ENCODE results near the gene COLQ.

Gene COLQ

GRCh38 chr3:15492847-15493360 lies 28.6 kb downstream of the COLQ start:
- Histone ChIP-seq H3K4me1 (peaks cover 0 to 9% (median 0%) of the 10 kb centered on the region in 4 donors), H3K9me3 (no peaks in the 10 kb centered on the region)

GRCh38 chr3:15491143-15491542 lies 30.4 kb downstream of the COLQ start:
- intact Hi-C loops (cut with DNase I; ENCODE audit: low total_unique reads), result no loop called here
- TF ChIP-seq CTCF (IDR thresholded peaks at IDR 0.05), result no peak
- no peak overlapping the region for H3K27ac ChIP-seq
- H3K4me1 ChIP-seq, result peaks cover 0 to 5% (median 0%) of the 10 kb centered on the region in 4 donors
- no peaks in the 10 kb centered on the region for H3K9me3 ChIP-seq
- H3K27me3 ChIP-seq, result no peaks in the 10 kb centered on the region
- peaks cover 11 to 19% (median 14%) of the 10 kb centered on the region in 3 donors for H3K36me3 ChIP-seq
- DNase-seq, result no peak
- no peak overlapping the region for H3K4me3 ChIP-seq

More at GRCh38 chr3:15492847-15493360, 28.6 kb downstream of the COLQ start:
- no peak for DNase-seq
- Histone ChIP-seq H3K4me3 (no peak overlapping the region), H3K27ac (no peak overlapping the region), H3K36me3 (peaks cover 0 to 2% (median 1%) of the 10 kb centered on the region in 3 donors), H3K27me3 (no peaks in the 10 kb centered on the region)
- intact Hi-C loops (cut with DNase I; ENCODE audit: low total_unique reads), result no loop called here
- no peak for TF ChIP-seq CTCF (IDR thresholded peaks at IDR 0.05)

GRCh38 chr3:15490158-15490557 lies 31.3 kb downstream of the COLQ start:
- no peak overlapping the region for H3K4me3 ChIP-seq
- intact Hi-C loops (cut with DNase I; ENCODE audit: low total_unique reads), result no loop called here
- no peak for TF ChIP-seq CTCF (IDR thresholded peaks at IDR 0.05)

GRCh38 chr3:15488002-15488401 lies 33.5 kb downstream of the COLQ start:
- Histone ChIP-seq H3K36me3 (peaks cover 11 to 19% (median 14%) of the 10 kb centered on the region in 3 donors), H3K4me3 (no peak overlapping the region), H3K27ac (no peak overlapping the region), H3K4me1 (no peaks in the 10 kb centered on the region), H3K9me3 (no peaks in the 10 kb centered on the region), H3K27me3 (no peaks in the 10 kb centered on the region)
- intact Hi-C loops (cut with DNase I; ENCODE audit: low total_unique reads), result no loop called here
- TF ChIP-seq CTCF (IDR thresholded peaks at IDR 0.05), result no peak
- no peak for DNase-seq

More at GRCh38 chr3:15490158-15490557, 31.3 kb downstream of the COLQ start:
- Histone ChIP-seq H3K27me3 (no peaks in the 10 kb centered on the region), H3K36me3 (peaks cover 11 to 19% (median 14%) of the 10 kb centered on the region in 3 donors), H3K4me1 (no peaks in the 10 kb centered on the region), H3K9me3 (no peaks in the 10 kb centered on the region), H3K27ac (no peak overlapping the region)
- no peak for DNase-seq

- no peak for DNase-seq
- H3K27ac ChIP-seq, result no peak overlapping the region
- intact Hi-C loops (cut with DNase I; ENCODE audit: low total_unique reads), result no loop called here
These were observed 34.5 kb downstream of the COLQ start for GRCh38 chr3:15486979-15487378.

More at GRCh38 chr3:15486979-15487378, 34.5 kb downstream of the COLQ start:
- H3K36me3 ChIP-seq, result peaks cover 11 to 19% (median 14%) of the 10 kb centered on the region in 3 donors
- no peak overlapping the region for H3K4me3 ChIP-seq
- TF ChIP-seq CTCF (IDR thresholded peaks at IDR 0.05), result no peak
- H3K27me3 ChIP-seq, result no peaks in the 10 kb centered on the region
- no peaks in the 10 kb centered on the region for H3K4me1 ChIP-seq
- H3K9me3 ChIP-seq, result no peaks in the 10 kb centered on the region
